PC-3 (cell line): Measurements from ENCODE around the gene RXRA.

ENCODE experiments used
- CTCF ChIP-seq: fragments of 300-600 bp; sonication (generic); conservative IDR thresholded peaks from 2 replicates; pipeline ENCODE4 v1.5.1; 2017; ENCODE audit warnings: antibody characterized with exemption, low read depth, mild to moderate bottlenecking, low read length
- EZH2 ChIP-seq: fragments of 300-600 bp; sonication (generic); IDR thresholded peaks from one replicate; pipeline ENCODE4 v1.6.1; 2017; ENCODE audit warnings: antibody characterized with exemption, mild to moderate bottlenecking, low read length; ENCODE audit not compliant: unreplicated experiment
- EZH2phosphoT487 ChIP-seq: fragments of 300-600 bp; sonication (generic); IDR thresholded peaks from 2 replicates; pipeline ENCODE4 v1.6.1; 2018; ENCODE audit warnings: mild to moderate bottlenecking, antibody characterized with exemption, low read length, borderline replicate concordance

GRCh38 chr9:134370638-134371037 lies 44.4 kb downstream of the RXRA start:
- TF ChIP-seq CTCF (no peak), EZH2 (no peak), EZH2phosphoT487 (no peak)
